K562 (cell line): Measurements from ENCODE around the gene RNF44. TPM values are rescaled to one million over a fixed set of nuclear protein-coding genes. Genes with fewer than 3 reads are reported as not detected.

Source experiments
- CBFA2T3 ChIP-seq: fragments of 450-650 bp; IDR thresholded peaks from 2 replicates; pipeline ENCODE4 v1.6.1; 2017
- CEBPG ChIP-seq, 3 experiments: fragments of 200-800 bp in 1 of 3; sonication (Bioruptor generic) in 1 of 3; sonication (generic) in 1 of 3; formaldehyde crosslinking in 1 of 3; IDR thresholded peaks in 2 of 3; conservative IDR thresholded peaks in 1 of 3; 2 replicates each; pipeline versions ENCODE4 v1.6.1 to v1.8.0; 2016 to 2022; ENCODE audit warnings: missing compliant biosample characterization in 2 of 3, missing genetic modification characterization in 2 of 3, mild to moderate bottlenecking in 1 of 3, missing genetic modification reagents in 1 of 3
- GTF2A2 ChIP-seq: IDR thresholded peaks from 2 replicates; pipeline ENCODE4 v1.6.1; 2016; ENCODE audit warnings: mild to moderate bottlenecking, missing genetic modification characterization, missing compliant biosample characterization
- HIVEP1 ChIP-seq: fragments of 250-450 bp; sonication (Bioruptor Pico); IDR thresholded peaks from 2 replicates; pipeline ENCODE4 v1.4.0; 2020; ENCODE audit warnings: mild to moderate bottlenecking
- HOXB6 ChIP-seq: fragments of 250-450 bp; sonication (Bioruptor Pico); IDR thresholded peaks from 2 replicates; pipeline ENCODE4 v1.5.1; 2022; ENCODE audit warnings: mild to moderate bottlenecking, borderline replicate concordance
- KLF1 ChIP-seq: fragments of 450-650 bp; IDR thresholded peaks from 2 replicates; pipeline ENCODE4 v1.6.1; 2016; ENCODE audit warnings: missing genetic modification characterization, missing compliant biosample characterization
- KLF16 ChIP-seq: IDR thresholded peaks from 2 replicates; pipeline ENCODE4 v1.6.1; 2016; ENCODE audit warnings: antibody characterized with exemption
- MAFF ChIP-seq: IDR thresholded peaks from 2 replicates; pipeline ENCODE4 v1.6.1; 2012; ENCODE audit warnings: low read length, improper control_type of control experiment
- MED1 ChIP-seq: sonication (generic); formaldehyde crosslinking; IDR thresholded peaks from 2 replicates; pipeline ENCODE4 v1.8.1; 2023; ENCODE audit warnings: missing genetic modification reagents, borderline replicate concordance
- NCOA1 ChIP-seq: fragments of 450-650 bp; IDR thresholded peaks from 2 replicates; pipeline ENCODE4 v1.6.1; 2016; ENCODE audit warnings: low read depth
- NR2C2 ChIP-seq, 2 experiments: fragments of 200-800 bp in 1 of 2; sonication (Bioruptor generic) in 1 of 2; sonication (generic) in 1 of 2; formaldehyde crosslinking in 1 of 2; IDR thresholded peaks; 2 replicates each; pipeline versions ENCODE4 v1.6.1 to v1.8.0; 2016 to 2022; ENCODE audit warnings: mild to moderate bottlenecking in 1 of 2, missing compliant biosample characterization in 1 of 2, missing genetic modification characterization in 1 of 2, missing genetic modification reagents in 1 of 2
- NRF1 ChIP-seq, 2 experiments: fragments of 450-650 bp; IDR thresholded peaks in 1 of 2; conservative IDR thresholded peaks in 1 of 2; 2 replicates each; pipeline ENCODE4 v1.6.1; 2014; ENCODE audit warnings: mild to moderate bottlenecking in 2 of 2
- NUFIP1 ChIP-seq: fragments of 450-650 bp; IDR thresholded peaks from 2 replicates; pipeline ENCODE4 v1.6.1; 2018; ENCODE audit not compliant: partially characterized antibody
- PHTF2 ChIP-seq: fragments of 250-450 bp; sonication (Bioruptor Pico); IDR thresholded peaks from 2 replicates; pipeline ENCODE4 v1.5.0; 2021; ENCODE audit warnings: mild to moderate bottlenecking
- SRSF9 ChIP-seq: fragments of 200-400 bp; formaldehyde crosslinking; IDR thresholded peaks from 2 replicates; pipeline ENCODE4 v1.6.1; 2017; ENCODE audit warnings: low read depth, low read length, borderline replicate concordance
- TRIM24 ChIP-seq, 2 experiments: fragments of 450-650 bp; IDR thresholded peaks; 2 replicates each; pipeline ENCODE4 v1.6.1; 2016
- ZNF165 ChIP-seq: fragments of 250-450 bp; sonication (Bioruptor Pico); IDR thresholded peaks from 2 replicates; pipeline ENCODE4 v1.4.0; 2020; ENCODE audit warnings: borderline replicate concordance
- ZNF445 ChIP-seq: fragments of 250-450 bp; sonication (Bioruptor Pico); IDR thresholded peaks from 2 replicates; pipeline ENCODE4 v1.4.0; 2020; ENCODE audit warnings: low read depth, mild to moderate bottlenecking, moderate library complexity
- ZNF589 ChIP-seq: fragments of 200-800 bp; sonication (Bioruptor generic); IDR thresholded peaks from 2 replicates; pipeline ENCODE4 v1.6.1; 2016; ENCODE audit warnings: low read depth, missing genetic modification characterization, missing compliant biosample characterization
- ZNF707 ChIP-seq: fragments of 250-450 bp; sonication (Bioruptor Pico); conservative IDR thresholded peaks from 2 replicates; pipeline ENCODE4 v1.8.0; 2022; ENCODE audit warnings: inconsistent platforms, mild to moderate bottlenecking, moderate library complexity
- polyA plus RNA-seq, 8 experiments: library from polyadenylated mRNA; depleted of rRNA in 4 of 8; stranded (reverse) in 5 of 8; unstranded in 3 of 8; fragments of >200 nt; fragmentation: Nextera tagmentation in 2 of 8; fragmentation: Illumina TruSeq in 1 of 8; extraction: Ambion mirVana in 2 of 8; extraction: Trizol in 1 of 8; gene quantifications; 2 replicates each; pipeline versions ENCODE4 v1.2.1 to v1.2.3, GENCODE V29; 2011 to 2014; ENCODE audit warnings: inconsistent platforms in 1 of 8, missing spikeins in 1 of 8
- total RNA-seq, 7 experiments: library from RNA; depleted of rRNA in 6 of 7; stranded (reverse); fragments of >200 nt in 6 of 7; fragmentation: Illumina TruSeq in 2 of 7; extraction: Trizol in 2 of 7; gene quantifications; 2 replicates each; pipeline versions ENCODE4 v1.2.1 to v1.2.3, GENCODE V29; 2011 to 2021; ENCODE audit warnings: low replicate concordance in 1 of 7
- TF ChIP-seq, protein P1 (sequence below): fragments of 250-450 bp; sonication (Bioruptor Pico); IDR thresholded peaks from 2 replicates; pipeline ENCODE4 v1.8.0; 2022; ENCODE audit warnings: moderate library complexity, mild to moderate bottlenecking, inconsistent platforms
- TF ChIP-seq, protein P2 (sequence below): fragments of 250-450 bp; sonication (Bioruptor Pico); IDR thresholded peaks from 2 replicates; pipeline ENCODE4 v1.5.0; 2021
- TF ChIP-seq, protein P3 (sequence below): fragments of 250-450 bp; sonication (Bioruptor Pico); IDR thresholded peaks from 2 replicates; pipeline ENCODE4 v1.8.0; 2021; ENCODE audit warnings: moderate library complexity, mild to moderate bottlenecking, inconsistent platforms
- TF ChIP-seq, protein P4 (sequence below): fragments of 450-650 bp; formaldehyde crosslinking; conservative IDR thresholded peaks from 2 replicates; pipeline ENCODE4 v1.4.0; 2022; ENCODE audit warnings: mild to moderate bottlenecking, missing genetic modification characterization
- TF ChIP-seq, protein P5 (sequence below): fragments of 450-650 bp; IDR thresholded peaks from 2 replicates; pipeline ENCODE4 v1.6.1; 2017; ENCODE audit warnings: mild to moderate bottlenecking, moderate library complexity

Gene RNF44
- total and polyA plus RNA-seq, 9 of the 15 experiments (the other 6 are each of a cell fraction or from before 2014, with no cell fraction given), result 1.6 to 82.6 (median 7.4) TPM

DNA sequence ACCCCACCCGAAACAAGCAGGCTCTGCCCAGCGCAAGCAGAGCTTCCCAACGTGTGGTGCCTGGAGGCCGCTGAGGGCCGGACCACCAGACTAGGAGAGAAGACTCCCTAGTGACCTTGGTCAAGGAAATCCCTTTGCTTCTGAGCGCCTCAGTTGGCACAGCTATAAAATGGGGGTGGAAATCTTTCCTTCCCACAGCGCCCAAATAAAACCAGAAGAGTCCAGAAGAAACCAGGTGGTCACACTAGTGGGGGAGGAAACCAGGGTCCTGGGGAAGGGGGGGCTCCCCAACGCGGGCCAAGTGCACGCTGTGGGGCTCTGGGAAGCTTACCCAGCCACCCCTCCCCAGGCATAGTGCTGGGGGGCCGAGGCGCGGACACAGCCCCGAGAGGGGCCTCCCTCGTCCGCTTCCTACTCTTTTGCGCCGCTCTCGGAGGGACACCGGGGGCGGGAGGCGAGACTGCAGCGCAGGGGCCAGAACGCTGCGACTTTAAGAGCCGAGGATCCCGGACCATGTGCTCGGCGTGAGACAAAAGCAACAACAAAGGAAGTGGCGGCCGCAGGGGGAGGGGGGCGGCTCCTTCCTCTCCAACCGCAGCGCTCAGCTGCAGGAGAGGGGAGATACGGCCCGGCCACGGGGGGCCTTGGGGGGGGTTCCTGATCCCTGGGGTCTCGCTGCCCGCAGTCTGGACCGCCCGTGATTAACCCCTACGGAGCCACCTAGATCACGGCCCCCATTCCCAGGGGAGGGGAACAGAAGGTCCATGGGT, 885 bp downstream of the RNF44 start (continued):
- TF ChIP-seq, protein P1, sequence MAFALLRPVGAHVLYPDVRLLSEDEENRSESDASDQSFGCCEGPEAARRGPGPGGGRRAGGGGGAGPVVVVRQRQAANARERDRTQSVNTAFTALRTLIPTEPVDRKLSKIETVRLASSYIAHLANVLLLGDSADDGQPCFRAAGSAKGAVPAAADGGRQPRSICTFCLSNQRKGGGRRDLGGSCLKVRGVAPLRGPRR (CRISPR knock-in tag), result no peak
- TF ChIP-seq NRF1 (conservative IDR thresholded peaks at IDR 0.05 in 1 of 2, IDR thresholded peaks at IDR 0.05 in 1 of 2), result no peak
- TF ChIP-seq NCOA1, result no peak
- TF ChIP-seq KLF1 (tag), result no peak
- no peak for TF ChIP-seq TRIM24 (IDR thresholded peaks at IDR 0.05)
- no peak for TF ChIP-seq SRSF9
- TF ChIP-seq, protein P2, sequence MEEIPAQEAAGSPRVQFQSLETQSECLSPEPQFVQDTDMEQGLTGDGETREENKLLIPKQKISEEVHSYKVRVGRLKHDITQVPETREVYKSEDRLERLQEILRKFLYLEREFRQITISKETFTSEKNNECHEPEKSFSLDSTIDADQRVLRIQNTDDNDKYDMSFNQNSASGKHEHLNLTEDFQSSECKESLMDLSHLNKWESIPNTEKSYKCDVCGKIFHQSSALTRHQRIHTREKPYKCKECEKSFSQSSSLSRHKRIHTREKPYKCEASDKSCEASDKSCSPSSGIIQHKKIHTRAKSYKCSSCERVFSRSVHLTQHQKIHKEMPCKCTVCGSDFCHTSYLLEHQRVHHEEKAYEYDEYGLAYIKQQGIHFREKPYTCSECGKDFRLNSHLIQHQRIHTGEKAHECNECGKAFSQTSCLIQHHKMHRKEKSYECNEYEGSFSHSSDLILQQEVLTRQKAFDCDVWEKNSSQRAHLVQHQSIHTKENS (CRISPR knock-in tag), result no peak
- TF ChIP-seq, protein P3, sequence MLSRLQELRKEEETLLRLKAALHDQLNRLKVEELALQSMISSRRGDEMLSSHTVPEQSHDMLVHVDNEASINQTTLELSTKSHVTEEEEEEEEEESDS (CRISPR knock-in tag), result no peak
- TF ChIP-seq MAFF, result no peak
- TF ChIP-seq, protein P4, sequence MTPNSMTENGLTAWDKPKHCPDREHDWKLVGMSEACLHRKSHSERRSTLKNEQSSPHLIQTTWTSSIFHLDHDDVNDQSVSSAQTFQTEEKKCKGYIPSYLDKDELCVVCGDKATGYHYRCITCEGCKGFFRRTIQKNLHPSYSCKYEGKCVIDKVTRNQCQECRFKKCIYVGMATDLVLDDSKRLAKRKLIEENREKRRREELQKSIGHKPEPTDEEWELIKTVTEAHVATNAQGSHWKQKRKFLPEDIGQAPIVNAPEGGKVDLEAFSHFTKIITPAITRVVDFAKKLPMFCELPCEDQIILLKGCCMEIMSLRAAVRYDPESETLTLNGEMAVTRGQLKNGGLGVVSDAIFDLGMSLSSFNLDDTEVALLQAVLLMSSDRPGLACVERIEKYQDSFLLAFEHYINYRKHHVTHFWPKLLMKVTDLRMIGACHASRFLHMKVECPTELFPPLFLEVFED (CRISPR knock-in tag), result no peak
- no peak for TF ChIP-seq HOXB6 (CRISPR knock-in tag)
- TF ChIP-seq ZNF165 (CRISPR knock-in tag), result no peak
- no peak for TF ChIP-seq CBFA2T3
- no peak for TF ChIP-seq ZNF707
- TF ChIP-seq MED1 (CRISPR knock-in tag), result no peak
- TF ChIP-seq KLF16, result no peak
- TF ChIP-seq NR2C2 (CRISPR knock-in tag; IDR thresholded peaks at IDR 0.05), result no peak
- TF ChIP-seq NR2C2 (tag; IDR thresholded peaks at IDR 0.05), result peak; percentile 10; the same call in 1 of the 2 replicates
- no peak for TF ChIP-seq HIVEP1 (CRISPR knock-in tag)
- no peak for TF ChIP-seq ZNF445 (CRISPR knock-in tag)
- no peak for TF ChIP-seq NUFIP1
- TF ChIP-seq PHTF2 (CRISPR knock-in tag), result no peak
- no peak for TF ChIP-seq GTF2A2 (tag)
- TF ChIP-seq ZNF589 (CRISPR knock-in tag), result no peak; the same call in 1 of the 2 replicates
- TF ChIP-seq, protein P5, sequence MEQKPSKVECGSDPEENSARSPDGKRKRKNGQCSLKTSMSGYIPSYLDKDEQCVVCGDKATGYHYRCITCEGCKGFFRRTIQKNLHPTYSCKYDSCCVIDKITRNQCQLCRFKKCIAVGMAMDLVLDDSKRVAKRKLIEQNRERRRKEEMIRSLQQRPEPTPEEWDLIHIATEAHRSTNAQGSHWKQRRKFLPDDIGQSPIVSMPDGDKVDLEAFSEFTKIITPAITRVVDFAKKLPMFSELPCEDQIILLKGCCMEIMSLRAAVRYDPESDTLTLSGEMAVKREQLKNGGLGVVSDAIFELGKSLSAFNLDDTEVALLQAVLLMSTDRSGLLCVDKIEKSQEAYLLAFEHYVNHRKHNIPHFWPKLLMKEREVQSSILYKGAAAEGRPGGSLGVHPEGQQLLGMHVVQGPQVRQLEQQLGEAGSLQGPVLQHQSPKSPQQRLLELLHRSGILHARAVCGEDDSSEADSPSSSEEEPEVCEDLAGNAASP, result no peak
- no peak for TF ChIP-seq CEBPG (CRISPR knock-in tag; IDR thresholded peaks at IDR 0.05)
- TF ChIP-seq CEBPG (tag; conservative IDR thresholded peaks at IDR 0.05 in 1 of 2, IDR thresholded peaks at IDR 0.05 in 1 of 2), result no peak
